Muscle layer of colon (tissue), 2 donors: ENCODE measurements around the gene DCST2.

Source experiments
- H3K27ac ChIP-seq: one replicate; pipeline ENCODE4 v1.7.0; 2013; ENCODE audit warnings: low read depth, mild to moderate bottlenecking, low read length, moderate library complexity
- H3K27me3 ChIP-seq, 2 donors: one replicate each; pipeline ENCODE4 v1.7.0; 2013; ENCODE audit warnings: low read length in 2 of 2, mild to moderate bottlenecking in 2 of 2; ENCODE audit not compliant: insufficient read depth in 2 of 2, control insufficient read depth in 1 of 2
- H3K36me3 ChIP-seq: one replicate; pipeline ENCODE4 v1.7.0; 2013; ENCODE audit warnings: mild to moderate bottlenecking, low read length; ENCODE audit not compliant: insufficient read depth
- H3K4me1 ChIP-seq: one replicate; pipeline ENCODE4 v1.7.0; 2013; ENCODE audit warnings: mild to moderate bottlenecking, low read length; ENCODE audit not compliant: insufficient read depth
- H3K4me3 ChIP-seq, 2 donors: one replicate each; pipeline ENCODE4 v1.7.0; 2013; ENCODE audit warnings: low read length in 2 of 2, low read depth in 1 of 2, mild to moderate bottlenecking in 1 of 2, moderate library complexity in 1 of 2
- H3K9ac ChIP-seq: one replicate; pipeline ENCODE4 v1.7.0; 2013; ENCODE audit warnings: low read length
- H3K9me3 ChIP-seq: one replicate; pipeline ENCODE4 v1.7.0; 2013; ENCODE audit warnings: mild to moderate bottlenecking, low read length
- donor health status: abdominal sarcoma.
- donor health status: Adenocarcinoma of cecum.

The DCST2 gene

GRCh38 chr1:155030899-155031298, 2.7 kb downstream of the DCST2 start:
- Histone ChIP-seq H3K9ac (no peak overlapping the region), H3K9me3 (no peaks in the 10 kb centered on the region), H3K27ac (no peak overlapping the region)

GRCh38 chr1:155030243-155030795, 3.3 kb downstream of the DCST2 start:
- H3K27me3 ChIP-seq, result no peaks in the 10 kb centered on the region
- H3K9me3 ChIP-seq, result no peaks in the 10 kb centered on the region
- H3K9ac ChIP-seq, result no peak overlapping the region
- no peaks in the 10 kb centered on the region for H3K4me1 ChIP-seq
- H3K4me3 ChIP-seq, result no peak overlapping the region
- H3K27ac ChIP-seq, result no peak overlapping the region
- H3K36me3 ChIP-seq, result no peaks in the 10 kb centered on the region

More at GRCh38 chr1:155030899-155031298, 2.7 kb downstream of the DCST2 start:
- Histone ChIP-seq H3K36me3 (no peaks in the 10 kb centered on the region), H3K4me3 (no peak overlapping the region), H3K27me3 (no peaks in the 10 kb centered on the region), H3K4me1 (no peaks in the 10 kb centered on the region)

- Histone ChIP-seq H3K9ac (no peak overlapping the region), H3K9me3 (no peaks in the 10 kb centered on the region), H3K36me3 (no peaks in the 10 kb centered on the region), H3K4me3 (no peak overlapping the region), H3K27ac (no peak overlapping the region), H3K27me3 (no peaks in the 10 kb centered on the region), H3K4me1 (no peaks in the 10 kb centered on the region)
Measured at GRCh38 chr1:155029513-155030242, 3.9 kb downstream of the DCST2 start.

- Histone ChIP-seq H3K27me3 (no peaks in the 10 kb centered on the region), H3K4me1 (no peaks in the 10 kb centered on the region), H3K9me3 (no peaks in the 10 kb centered on the region), H3K27ac (no peak overlapping the region), H3K36me3 (no peaks in the 10 kb centered on the region), H3K4me3 (no peak overlapping the region), H3K9ac (no peak overlapping the region)
Measured at GRCh38 chr1:155026588-155026987, 7.0 kb downstream of the DCST2 start.

- no peaks in the 10 kb centered on the region for H3K27me3 ChIP-seq
- no peaks in the 10 kb centered on the region for H3K36me3 ChIP-seq
- no peak overlapping the region for H3K4me3 ChIP-seq
- no peaks in the 10 kb centered on the region for H3K9me3 ChIP-seq
- H3K9ac ChIP-seq, result no peak overlapping the region
- no peak overlapping the region for H3K27ac ChIP-seq
- no peaks in the 10 kb centered on the region for H3K4me1 ChIP-seq
Measured at GRCh38 chr1:155026154-155026553, 7.4 kb downstream of the DCST2 start.

GRCh38 chr1:155024315-155024714, 9.3 kb downstream of the DCST2 start:
- no peaks in the 10 kb centered on the region for H3K9me3 ChIP-seq

GRCh38 chr1:155023627-155024026, 10.0 kb downstream of the DCST2 start:
- Histone ChIP-seq H3K27me3 (no peaks in the 10 kb centered on the region), H3K36me3 (no peaks in the 10 kb centered on the region), H3K27ac (no peak overlapping the region), H3K4me3 (no peak overlapping the region), H3K4me1 (no peaks in the 10 kb centered on the region), H3K9me3 (no peaks in the 10 kb centered on the region), H3K9ac (no peak overlapping the region)

More at GRCh38 chr1:155024315-155024714, 9.3 kb downstream of the DCST2 start:
- no peaks in the 10 kb centered on the region for H3K27me3 ChIP-seq
- no peaks in the 10 kb centered on the region for H3K4me1 ChIP-seq
- H3K9ac ChIP-seq, result no peak overlapping the region
- no peak overlapping the region for H3K27ac ChIP-seq
- H3K4me3 ChIP-seq, result no peak overlapping the region
- no peaks in the 10 kb centered on the region for H3K36me3 ChIP-seq

GRCh38 chr1:155022927-155023236, 10.7 kb downstream of the DCST2 start:
- no peak overlapping the region for H3K4me3 ChIP-seq
- H3K27me3 ChIP-seq, result no peaks in the 10 kb centered on the region
- H3K27ac ChIP-seq, result no peak overlapping the region
- peaks cover 4% of the 10 kb centered on the region for H3K4me1 ChIP-seq
- no peaks in the 10 kb centered on the region for H3K9me3 ChIP-seq
- no peaks in the 10 kb centered on the region for H3K36me3 ChIP-seq
- H3K9ac ChIP-seq, result no peak overlapping the region

- Histone ChIP-seq H3K9ac (no peak overlapping the region), H3K27me3 (no peaks in the 10 kb centered on the region)
Measured at GRCh38 chr1:155022136-155022926, 11.2 kb downstream of the DCST2 start.

GRCh38 chr1:155019377-155020245, 14.0 kb downstream of the DCST2 start:
- Histone ChIP-seq H3K4me1 (peaks cover 14% of the 10 kb centered on the region), H3K27me3 (no peaks in the 10 kb centered on the region), H3K27ac (no peak overlapping the region), H3K9me3 (no peaks in the 10 kb centered on the region), H3K9ac (no peak overlapping the region), H3K36me3 (peaks cover 14% of the 10 kb centered on the region), H3K4me3 (no peak overlapping the region)

More at GRCh38 chr1:155022136-155022926, 11.2 kb downstream of the DCST2 start:
- Histone ChIP-seq H3K4me3 (no peak overlapping the region), H3K4me1 (peaks cover 7% of the 10 kb centered on the region), H3K9me3 (no peaks in the 10 kb centered on the region), H3K36me3 (no peaks in the 10 kb centered on the region), H3K27ac (no peak overlapping the region)
